ENCODE measurements around the gene TST. TPM values are rescaled to one million over a fixed set of nuclear protein-coding genes. Genes with fewer than 3 reads are reported as not detected.

Gene TST
- total RNA-seq, 1 experiment from 2014 or later: 8.3 TPM

DNA sequence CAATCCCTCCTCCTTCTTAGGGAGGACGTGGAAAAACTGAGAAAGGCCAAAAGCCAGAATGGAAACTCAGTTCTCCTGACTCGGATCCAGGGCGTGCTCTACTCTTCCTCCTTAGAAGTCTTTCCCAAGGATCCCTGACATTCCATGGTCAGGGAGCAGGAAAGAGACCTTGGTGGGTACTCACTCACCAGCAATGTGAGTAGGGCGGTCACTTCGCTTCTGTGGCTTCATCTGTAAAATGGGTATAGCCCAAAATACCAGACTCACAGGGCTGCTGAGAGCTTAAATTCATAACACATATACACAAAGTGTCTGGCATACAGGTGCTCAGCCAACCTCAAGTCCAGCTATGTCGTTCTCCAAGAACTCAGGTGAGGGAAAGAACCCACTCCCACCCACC, 31.7 kb upstream of the TST start:
- no peak overlapping the region for H3K4me3 ChIP-seq (ENCODE audit: low read length)
- H3K4me1 ChIP-seq (ENCODE audit: low read length): peaks cover 13% of the 10 kb centered on the region
- no peaks in the 10 kb centered on the region for H3K9me3 ChIP-seq (ENCODE audit: low read length)
- no peak overlapping the region for H3K27ac ChIP-seq (ENCODE audit: low read length)
- no peak overlapping the region for H3K4me2 ChIP-seq (ENCODE audit: low read depth, low read length, poor library complexity, severe bottlenecking)
- no peaks in the 10 kb centered on the region for H3K27me3 ChIP-seq (ENCODE audit: low read length)
- H3K79me2 ChIP-seq (ENCODE audit: low read length): no peaks in the 10 kb centered on the region
- no peaks in the 10 kb centered on the region for H3K9me2 ChIP-seq (replicated peaks; ENCODE audit: insufficient read depth, low read length)
- no peaks in the 10 kb centered on the region for H3K36me3 ChIP-seq (ENCODE audit: insufficient read depth, low read length)
- no peak overlapping the region for H3K9ac ChIP-seq (ENCODE audit: low read length)
- no peak for DNase-seq
- no peaks in the 10 kb centered on the region for H4K20me1 ChIP-seq (ENCODE audit: insufficient read depth, low read depth, low read length)
- H2AFZ ChIP-seq (ENCODE audit: low read length): no peak overlapping the region

- H3K36me3 ChIP-seq (ENCODE audit: insufficient read depth, low read length): no peaks in the 10 kb centered on the region
- H2AFZ ChIP-seq (ENCODE audit: low read length): no peak overlapping the region
- no peak overlapping the region for H3K9ac ChIP-seq (ENCODE audit: low read length)
- no peak overlapping the region for H3K4me3 ChIP-seq (ENCODE audit: low read length)
- H3K9me2 ChIP-seq (replicated peaks; ENCODE audit: insufficient read depth, low read length): no peaks in the 10 kb centered on the region
- H4K20me1 ChIP-seq (ENCODE audit: insufficient read depth, low read depth, low read length): no peaks in the 10 kb centered on the region; the same call in 1 of the 2 replicates
- no peak for DNase-seq
- no peak overlapping the region for H3K4me2 ChIP-seq (ENCODE audit: low read depth, low read length, poor library complexity, severe bottlenecking)
- no peaks in the 10 kb centered on the region for H3K27me3 ChIP-seq (ENCODE audit: low read length)
- H3K4me1 ChIP-seq (ENCODE audit: low read length): peaks cover 13% of the 10 kb centered on the region
- H3K27ac ChIP-seq (ENCODE audit: low read length): no peak overlapping the region
- no peaks in the 10 kb centered on the region for H3K9me3 ChIP-seq (ENCODE audit: low read length)
- no peaks in the 10 kb centered on the region for H3K79me2 ChIP-seq (ENCODE audit: low read length)
Measured at GRCh38 chr22:37049224-37049623, 30.0 kb upstream of the TST start.

GRCh38 chr22:37048133-37048532, 28.9 kb upstream of the TST start:
- no peak for DNase-seq
- Histone ChIP-seq H3K9me2 (replicated peaks; ENCODE audit: insufficient read depth, low read length) (no peaks in the 10 kb centered on the region), H3K4me3 (ENCODE audit: low read length) (no peak overlapping the region), H4K20me1 (ENCODE audit: insufficient read depth, low read depth, low read length) (no peaks in the 10 kb centered on the region; the same call in 1 of the 2 replicates), H3K9me3 (ENCODE audit: low read length) (no peaks in the 10 kb centered on the region), H2AFZ (ENCODE audit: low read length) (no peak overlapping the region), H3K27me3 (ENCODE audit: low read length) (no peaks in the 10 kb centered on the region), H3K4me1 (ENCODE audit: low read length) (peaks cover 13% of the 10 kb centered on the region), H3K4me2 (ENCODE audit: low read depth, low read length, poor library complexity, severe bottlenecking) (no peak overlapping the region), H3K9ac (ENCODE audit: low read length) (no peak overlapping the region), H3K79me2 (ENCODE audit: low read length) (no peaks in the 10 kb centered on the region), H3K36me3 (ENCODE audit: insufficient read depth, low read length) (no peaks in the 10 kb centered on the region), H3K27ac (ENCODE audit: low read length) (no peak overlapping the region)

DNA sequence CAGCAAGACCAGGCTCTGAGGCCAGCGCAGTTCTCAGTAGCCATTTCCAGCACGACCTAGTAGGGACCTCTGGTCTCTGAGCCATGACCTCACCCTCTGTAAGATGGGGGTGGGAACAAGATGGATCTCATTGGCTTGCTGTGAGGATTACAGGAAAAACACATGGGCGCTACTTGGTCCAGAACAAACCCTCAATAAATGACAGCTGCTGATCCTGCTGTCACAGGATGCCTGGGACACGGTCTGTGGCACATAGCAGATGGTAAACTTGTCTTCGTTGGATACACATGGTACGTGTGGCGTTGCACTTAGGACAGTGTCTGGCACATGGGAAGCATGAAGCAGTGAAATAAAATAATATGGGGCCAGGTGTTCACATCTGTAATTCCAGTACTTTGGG, 27.8 kb upstream of the TST start:
- Histone ChIP-seq H3K36me3 (ENCODE audit: insufficient read depth, low read length) (no peaks in the 10 kb centered on the region), H3K4me2 (ENCODE audit: low read depth, low read length, poor library complexity, severe bottlenecking) (no peak overlapping the region), H3K4me3 (ENCODE audit: low read length) (no peak overlapping the region), H3K9me3 (ENCODE audit: low read length) (no peaks in the 10 kb centered on the region), H3K9me2 (replicated peaks; ENCODE audit: insufficient read depth, low read length) (no peaks in the 10 kb centered on the region), H3K9ac (ENCODE audit: low read length) (no peak overlapping the region), H3K27ac (ENCODE audit: low read length) (no peak overlapping the region), H4K20me1 (ENCODE audit: insufficient read depth, low read depth, low read length) (no peaks in the 10 kb centered on the region; the same call in 1 of the 2 replicates), H3K27me3 (ENCODE audit: low read length) (no peaks in the 10 kb centered on the region), H2AFZ (ENCODE audit: low read length) (no peak overlapping the region), H3K4me1 (ENCODE audit: low read length) (peaks cover 6% of the 10 kb centered on the region), H3K79me2 (ENCODE audit: low read length) (no peaks in the 10 kb centered on the region)
- DNase-seq: no peak

GRCh38 chr22:37046589-37046988, 27.3 kb upstream of the TST start:
- Histone ChIP-seq H3K9me2 (replicated peaks; ENCODE audit: insufficient read depth, low read length) (no peaks in the 10 kb centered on the region), H2AFZ (ENCODE audit: low read length) (no peak overlapping the region)

GRCh38 chr22:37045958-37046357, 26.7 kb upstream of the TST start:
- H3K27ac ChIP-seq (ENCODE audit: low read length): no peak overlapping the region
- H3K4me2 ChIP-seq (ENCODE audit: low read depth, low read length, poor library complexity, severe bottlenecking): no peak overlapping the region
- no peaks in the 10 kb centered on the region; the same call in 1 of the 2 replicates for H4K20me1 ChIP-seq (ENCODE audit: insufficient read depth, low read depth, low read length)
- H3K79me2 ChIP-seq (ENCODE audit: low read length): no peaks in the 10 kb centered on the region
- H3K9me3 ChIP-seq (ENCODE audit: low read length): no peaks in the 10 kb centered on the region
- no peak overlapping the region for H2AFZ ChIP-seq (ENCODE audit: low read length)
- H3K36me3 ChIP-seq (ENCODE audit: insufficient read depth, low read length): no peaks in the 10 kb centered on the region
- H3K9me2 ChIP-seq (replicated peaks; ENCODE audit: insufficient read depth, low read length): no peaks in the 10 kb centered on the region
- no peaks in the 10 kb centered on the region for H3K27me3 ChIP-seq (ENCODE audit: low read length)
- H3K4me3 ChIP-seq (ENCODE audit: low read length): no peak overlapping the region
- peak; percentile 70 for DNase-seq
- no peak overlapping the region for H3K9ac ChIP-seq (ENCODE audit: low read length)
- peaks cover 3% of the 10 kb centered on the region for H3K4me1 ChIP-seq (ENCODE audit: low read length)

More at GRCh38 chr22:37046589-37046988, 27.3 kb upstream of the TST start:
- H4K20me1 ChIP-seq (ENCODE audit: insufficient read depth, low read depth, low read length): no peaks in the 10 kb centered on the region; the same call in 1 of the 2 replicates
- no peak overlapping the region for H3K4me3 ChIP-seq (ENCODE audit: low read length)
- H3K4me2 ChIP-seq (ENCODE audit: low read depth, low read length, poor library complexity, severe bottlenecking): no peak overlapping the region
- H3K4me1 ChIP-seq (ENCODE audit: low read length): peaks cover 3% of the 10 kb centered on the region
- DNase-seq: no peak
- no peaks in the 10 kb centered on the region for H3K9me3 ChIP-seq (ENCODE audit: low read length)
- no peaks in the 10 kb centered on the region for H3K27me3 ChIP-seq (ENCODE audit: low read length)
- no peak overlapping the region for H3K9ac ChIP-seq (ENCODE audit: low read length)
- no peak overlapping the region for H3K27ac ChIP-seq (ENCODE audit: low read length)
- no peaks in the 10 kb centered on the region for H3K79me2 ChIP-seq (ENCODE audit: low read length)
- no peaks in the 10 kb centered on the region for H3K36me3 ChIP-seq (ENCODE audit: insufficient read depth, low read length)

- H3K36me3 ChIP-seq (ENCODE audit: insufficient read depth, low read length): no peaks in the 10 kb centered on the region
- H3K9me3 ChIP-seq (ENCODE audit: low read length): no peaks in the 10 kb centered on the region
- peaks cover 3% of the 10 kb centered on the region for H3K4me1 ChIP-seq (ENCODE audit: low read length)
- H3K27ac ChIP-seq (ENCODE audit: low read length): no peak overlapping the region
- H2AFZ ChIP-seq (ENCODE audit: low read length): no peak overlapping the region
- H3K4me2 ChIP-seq (ENCODE audit: low read depth, low read length, poor library complexity, severe bottlenecking): no peak overlapping the region
- no peak overlapping the region for H3K9ac ChIP-seq (ENCODE audit: low read length)
- no peaks in the 10 kb centered on the region; the same call in 1 of the 2 replicates for H4K20me1 ChIP-seq (ENCODE audit: insufficient read depth, low read depth, low read length)
- H3K9me2 ChIP-seq (replicated peaks; ENCODE audit: insufficient read depth, low read length): no peaks in the 10 kb centered on the region
- H3K27me3 ChIP-seq (ENCODE audit: low read length): no peaks in the 10 kb centered on the region
- H3K4me3 ChIP-seq (ENCODE audit: low read length): no peak overlapping the region
- no peak for DNase-seq
- no peaks in the 10 kb centered on the region for H3K79me2 ChIP-seq (ENCODE audit: low read length)
Measured at GRCh38 chr22:37044634-37045625, 25.7 kb upstream of the TST start.

DNA sequence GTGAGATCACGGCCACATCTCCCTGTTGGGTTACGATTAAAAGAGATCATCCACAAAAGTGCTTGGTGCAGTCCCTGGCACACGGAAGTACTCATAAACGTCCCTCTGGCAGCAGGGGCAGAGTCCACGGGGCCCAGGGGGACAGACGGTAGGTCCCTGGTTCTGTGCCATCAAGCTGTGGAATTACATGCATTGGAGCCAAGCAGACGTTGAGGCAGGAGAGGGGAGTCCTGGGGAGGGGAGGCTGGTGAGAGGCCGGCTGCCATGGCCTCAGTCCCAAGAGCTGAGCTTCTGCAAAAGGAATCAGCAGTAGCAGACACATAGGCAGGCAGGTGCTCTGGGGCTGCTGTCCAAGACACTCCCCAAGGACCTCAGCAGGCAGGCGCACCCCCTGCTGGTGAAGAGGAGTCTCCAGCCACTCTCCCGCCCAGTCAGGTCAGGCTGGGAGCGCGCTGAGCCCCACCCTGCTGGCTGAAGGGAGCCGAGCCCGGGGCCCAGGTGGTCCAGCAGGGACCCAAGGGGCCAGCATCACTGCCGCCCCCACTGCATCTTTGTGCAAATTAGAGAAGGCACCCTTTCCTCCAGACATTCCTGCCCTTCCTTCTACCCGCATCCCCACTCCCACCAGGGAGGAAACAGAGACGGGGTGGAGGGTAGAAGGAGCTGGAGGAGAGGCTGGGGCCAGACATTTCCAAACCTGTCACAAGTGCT, 24.7 kb upstream of the TST start:
- H3K79me2 ChIP-seq (ENCODE audit: low read length): no peaks in the 10 kb centered on the region
- peak; percentile 89 for DNase-seq
- no peaks in the 10 kb centered on the region for H3K9me3 ChIP-seq (ENCODE audit: low read length)
- H3K4me2 ChIP-seq (ENCODE audit: low read depth, low read length, poor library complexity, severe bottlenecking): no peak overlapping the region
- H3K4me1 ChIP-seq (ENCODE audit: low read length): peaks cover 3% of the 10 kb centered on the region
- H2AFZ ChIP-seq (ENCODE audit: low read length): no peak overlapping the region
- no peak overlapping the region for H3K4me3 ChIP-seq (ENCODE audit: low read length)
- H3K9me2 ChIP-seq (replicated peaks; ENCODE audit: insufficient read depth, low read length): no peaks in the 10 kb centered on the region
- H3K36me3 ChIP-seq (ENCODE audit: insufficient read depth, low read length): no peaks in the 10 kb centered on the region
- no peak overlapping the region for H3K9ac ChIP-seq (ENCODE audit: low read length)
- no peaks in the 10 kb centered on the region; the same call in 1 of the 2 replicates for H4K20me1 ChIP-seq (ENCODE audit: insufficient read depth, low read depth, low read length)
- H3K27ac ChIP-seq (ENCODE audit: low read length): no peak overlapping the region
- no peaks in the 10 kb centered on the region for H3K27me3 ChIP-seq (ENCODE audit: low read length)

Measured in Karpas-422 (cell line).